Cerebellar cortex (tissue), 1 donor: ENCODE measurements around the gene TIGD4.
A peak's percentile ranks its signal among the peaks of the same experiment; 100 is the strongest.

ENCODE experiments used
- DNase-seq: peaks from one replicate; pipeline ENCODE4 v3.0.0-alpha.2; 2015; ENCODE audit warnings: low spot score

Gene TIGD4

DNA sequence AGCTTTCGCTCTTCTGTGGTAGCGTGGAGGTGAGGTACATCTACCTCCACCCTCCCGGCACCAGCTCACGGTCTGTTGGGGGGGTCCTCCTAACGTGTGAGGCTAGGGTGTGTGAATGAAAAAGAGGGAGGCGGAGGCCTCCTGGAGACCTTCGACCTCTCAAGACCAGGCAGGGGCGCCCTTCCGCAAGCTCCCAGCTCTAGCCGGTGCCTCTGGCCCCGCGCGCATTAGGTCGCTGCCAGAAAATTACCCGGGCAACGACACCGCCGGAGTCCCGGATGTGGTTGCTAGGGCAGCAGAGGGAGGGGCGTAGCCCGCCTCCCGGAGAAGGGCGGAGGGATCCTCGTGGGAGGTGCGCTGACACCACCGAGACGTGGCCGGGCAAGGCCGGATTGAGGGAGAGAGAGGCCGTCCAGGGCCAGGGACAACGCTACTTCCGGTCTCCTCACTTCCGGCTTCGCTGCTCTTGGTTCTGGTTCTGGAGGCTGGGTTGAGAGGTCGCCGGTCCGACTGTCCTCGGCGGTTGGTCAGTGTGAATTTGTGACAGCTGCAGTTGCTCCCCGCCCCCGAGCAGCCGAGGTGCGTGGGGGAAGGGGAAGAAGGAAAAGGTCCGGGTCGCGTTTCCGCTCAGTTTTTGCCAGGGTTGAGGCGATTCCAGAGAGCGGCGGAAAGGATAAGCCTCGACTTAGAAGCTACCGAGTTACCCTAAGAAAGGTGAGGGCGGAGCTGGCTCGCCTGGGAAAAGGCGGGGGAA lies at the start of gene TIGD4, which contains the start of gene ARFIP1:
Gene TIGD4, minus strand, starts transcription at position 218 of the 754 bp plus-strand sequence. CDS start 8,726 bp downstream, outside the sequence.
Gene ARFIP1, plus strand, starts transcription at position 442 of the 754 bp plus-strand sequence. CDS start 49,680 bp downstream, outside the sequence.
- peak; percentile 99 for DNase-seq

GRCh38 chr4:152828122-152828521 lies 48.6 kb upstream of the TIGD4 start:
- DNase-seq = no peak

- DNase-seq = no peak
Measured at GRCh38 chr4:152825336-152825735, 45.8 kb upstream of the TIGD4 start.

GRCh38 chr4:152824561-152824960 lies 45.0 kb upstream of the TIGD4 start:
- no peak for DNase-seq

GRCh38 chr4:152822323-152822722 lies 42.8 kb upstream of the TIGD4 start:
- no peak for DNase-seq

- no peak for DNase-seq
Measured at GRCh38 chr4:152820073-152820472, 40.5 kb upstream of the TIGD4 start.

DNA sequence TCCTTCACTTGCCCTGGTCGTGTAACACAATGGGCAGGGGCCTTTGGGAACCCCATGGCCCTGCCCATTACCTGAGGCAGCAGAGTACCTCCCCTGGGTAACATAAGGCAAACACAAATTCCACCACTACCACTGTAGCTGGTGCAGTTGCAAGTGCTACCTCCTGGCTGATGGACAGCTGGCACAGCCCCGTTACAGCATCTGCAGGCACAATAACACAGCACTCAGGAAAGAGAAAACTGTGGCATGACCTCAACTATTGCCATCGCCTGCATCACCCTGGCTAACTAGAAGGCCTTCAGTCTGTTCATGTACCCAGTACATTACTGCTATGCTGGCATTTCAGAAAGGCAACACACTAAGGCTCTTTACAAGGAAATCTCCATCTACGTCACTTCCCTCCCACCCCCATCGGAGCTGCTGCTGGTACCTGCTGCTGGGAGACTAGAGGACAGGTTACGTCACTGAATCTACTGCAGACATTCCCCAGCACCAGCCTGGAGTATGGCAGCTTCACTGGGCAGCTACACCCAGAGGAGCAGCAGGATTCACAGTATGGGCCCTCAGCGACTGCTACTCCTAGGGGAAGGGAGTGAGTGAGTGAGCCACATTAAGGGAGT lies 39.6 kb upstream of the TIGD4 start:
- DNase-seq = no peak

DNA sequence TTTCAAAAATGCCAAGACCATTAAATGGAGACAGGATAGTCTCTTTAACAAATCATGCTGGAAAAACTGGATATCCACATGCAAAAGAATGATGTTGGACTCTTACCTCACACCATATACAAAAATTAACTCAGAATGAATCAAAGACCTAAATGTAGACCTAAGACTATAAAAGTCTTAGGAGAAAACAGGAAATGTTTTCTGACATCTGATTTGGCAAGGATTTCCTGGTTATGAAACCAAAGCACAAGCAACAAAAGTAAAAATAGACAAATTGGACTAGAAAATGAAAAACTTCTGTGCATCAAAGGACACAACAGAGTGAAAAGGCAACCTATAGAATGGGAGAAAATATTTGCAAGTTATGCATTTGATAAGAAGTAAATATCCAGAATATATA lies 37.8 kb upstream of the TIGD4 start:
- DNase-seq = no peak

DNA sequence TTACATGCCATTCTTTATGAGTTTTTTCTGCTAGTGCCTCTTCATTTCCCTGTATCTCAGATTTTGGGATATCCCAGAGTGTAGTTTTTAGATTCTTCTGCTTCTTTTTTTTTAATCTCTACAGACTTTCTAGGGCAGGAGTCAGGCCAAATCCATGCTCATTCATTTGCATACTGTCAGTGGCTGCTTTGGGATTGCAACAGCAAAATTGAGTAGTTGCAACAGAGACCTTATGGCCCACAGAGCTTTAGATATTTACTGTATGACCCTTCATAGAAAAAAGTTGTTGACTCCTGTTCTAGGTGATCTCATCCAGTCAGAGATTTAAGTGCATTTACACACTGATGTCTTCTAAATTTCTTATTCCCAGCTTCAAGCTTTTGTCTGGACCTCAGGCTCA lies 35.5 kb upstream of the TIGD4 start:
- no peak for DNase-seq

GRCh38 chr4:152810715-152811287 lies 31.3 kb upstream of the TIGD4 start:
- no peak for DNase-seq

GRCh38 chr4:152808670-152809069 lies 29.1 kb upstream of the TIGD4 start:
- DNase-seq = no peak

GRCh38 chr4:152807294-152807829 lies 27.8 kb upstream of the TIGD4 start:
- DNase-seq = no peak

GRCh38 chr4:152806501-152807125 lies 27.1 kb upstream of the TIGD4 start:
- no peak for DNase-seq

GRCh38 chr4:152805818-152806217 lies 26.3 kb upstream of the TIGD4 start:
- no peak for DNase-seq

DNA sequence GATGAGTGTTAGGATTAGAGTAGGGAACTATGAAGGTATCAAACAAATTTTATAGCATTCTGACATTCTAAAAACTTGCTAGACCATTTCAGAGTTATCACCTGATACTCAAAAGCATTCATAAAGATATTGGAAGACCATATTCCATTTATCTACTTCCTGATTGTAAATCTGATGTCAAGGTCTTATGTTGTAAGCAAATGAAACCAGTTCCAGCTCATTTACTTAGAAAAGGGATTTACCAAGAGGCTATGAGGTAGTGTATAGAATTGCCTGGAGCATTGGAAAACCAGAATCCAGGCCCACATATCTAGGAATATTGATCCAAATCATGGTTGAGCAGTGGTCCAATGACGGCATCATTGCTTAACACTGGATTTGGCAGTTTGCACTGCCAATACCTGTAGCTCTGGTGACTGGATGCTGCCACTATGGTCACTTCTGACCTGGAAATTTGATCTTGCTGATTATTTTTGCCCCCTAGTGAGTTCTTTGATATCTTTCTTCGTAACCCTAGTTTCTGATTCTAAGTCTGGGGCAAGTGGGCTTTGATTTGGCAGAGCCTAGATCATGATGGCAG lies 25.6 kb upstream of the TIGD4 start:
- DNase-seq = no peak

DNA sequence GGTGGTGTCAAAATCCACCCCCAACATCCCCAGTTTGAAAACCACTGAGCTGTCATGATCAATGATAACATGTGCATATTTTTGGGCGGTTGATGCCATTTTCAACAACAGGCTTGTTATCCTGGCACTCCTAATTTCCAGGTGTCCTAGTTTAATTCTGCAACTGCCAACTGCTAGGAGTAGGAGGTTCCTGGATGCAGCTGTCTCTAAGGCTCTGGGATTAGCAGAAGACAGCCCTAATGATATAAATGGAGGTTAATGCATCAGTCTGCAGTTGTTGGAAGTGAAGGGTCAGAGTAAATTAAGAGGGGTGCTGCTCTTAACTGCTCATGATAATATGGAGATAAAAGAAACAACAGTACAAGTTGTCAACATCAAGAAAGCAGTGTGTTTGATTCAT lies 24.0 kb upstream of the TIGD4 start:
- no peak for DNase-seq

DNA sequence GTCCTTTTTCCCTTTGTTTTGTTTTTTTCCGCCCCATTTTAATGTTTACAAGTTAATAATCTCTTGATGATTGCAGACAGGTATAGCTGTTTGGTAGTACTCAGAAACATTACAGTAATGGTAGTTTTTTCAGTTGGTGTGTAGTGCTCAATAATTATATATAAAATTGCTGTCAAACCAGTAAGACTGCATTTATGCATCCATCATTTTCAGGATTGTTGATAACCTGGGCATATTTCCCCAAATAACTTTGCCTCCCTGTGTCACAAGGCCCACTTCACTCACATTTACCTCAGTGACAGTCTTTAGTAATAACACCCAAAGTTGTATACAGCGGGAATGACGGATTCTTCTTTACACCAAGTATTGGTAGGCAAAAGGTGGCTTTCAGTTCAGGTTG lies 16.4 kb upstream of the TIGD4 start:
- DNase-seq = no peak

DNA sequence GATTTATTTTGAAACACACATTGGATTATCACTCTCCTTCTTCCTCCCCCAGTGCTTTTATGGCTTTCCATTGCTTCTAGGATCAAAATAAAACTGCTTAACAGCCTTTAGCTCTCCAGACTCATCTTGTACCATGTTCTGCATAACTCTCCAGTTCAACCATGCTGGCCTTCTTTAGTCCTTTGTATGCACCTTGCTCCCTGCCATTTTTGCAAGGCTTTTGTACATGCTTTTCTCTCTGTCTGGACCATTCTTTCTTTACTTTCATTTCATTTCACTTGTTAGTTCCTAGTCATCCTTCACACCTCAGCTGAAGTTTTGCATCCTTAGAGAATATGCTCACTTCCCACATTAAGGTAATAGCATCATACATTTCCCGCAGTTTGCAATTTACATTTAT lies 7.1 kb upstream of the TIGD4 start:
- no peak for DNase-seq

- DNase-seq = no peak
Measured at GRCh38 chr4:152785639-152786615, 6.4 kb upstream of the TIGD4 start.

DNA sequence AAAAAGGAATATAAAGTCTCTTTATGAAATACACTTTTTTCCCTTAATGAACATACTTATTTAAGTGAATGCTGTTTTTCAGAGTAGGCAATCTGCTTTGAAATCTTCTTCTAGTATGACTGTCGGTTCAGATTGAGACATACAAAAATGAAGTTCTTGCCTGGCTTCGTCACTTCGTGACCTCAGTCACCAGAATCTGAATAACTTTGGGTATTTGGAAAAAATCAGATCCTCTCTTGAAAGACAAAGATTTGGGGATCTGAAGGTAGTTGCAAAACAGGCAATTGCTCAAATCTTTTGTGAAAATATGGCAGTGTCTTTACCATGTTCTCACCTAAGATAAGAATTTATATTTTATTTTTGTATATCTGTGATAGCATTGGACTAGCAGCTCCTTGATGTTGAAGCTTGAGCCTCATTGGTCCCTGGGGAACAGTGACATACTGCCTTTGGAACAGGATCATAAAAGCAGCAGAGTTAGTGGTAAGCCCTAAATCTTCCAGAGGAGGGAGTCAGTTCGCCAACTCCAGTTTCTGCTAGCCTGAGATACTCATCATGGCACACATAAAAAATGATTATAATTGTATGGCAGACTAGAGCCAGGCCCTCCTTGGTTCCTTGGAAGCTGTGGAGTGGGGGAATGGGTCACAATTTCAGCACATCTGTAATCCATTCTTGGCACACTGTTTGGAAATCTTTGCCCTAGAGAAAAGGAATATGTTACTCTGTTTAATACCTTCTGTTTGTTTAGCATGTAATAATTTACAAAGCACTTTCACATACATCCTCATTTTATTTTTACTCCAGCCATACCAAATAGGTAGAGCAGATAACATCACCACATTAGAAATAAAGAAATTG lies 5.2 kb upstream of the TIGD4 start:
- no peak for DNase-seq
